Fibroblast of skin of left quadriceps (primary cell): ENCODE results near the gene TAS2R14.

Experiments
- DNase-seq, 2 experiments: peaks; one replicate each; pipeline ENCODE4 v3.0.0-alpha.2; 2013; ENCODE audit warnings: low read depth in 2 of 2

TAS2R14 gene

GRCh38 chr12:10904686-10905085 is 34.4 kb downstream of the TAS2R14 start:
- DNase-seq: no peak

- DNase-seq: no peak
These were observed 37.6 kb downstream of the TAS2R14 start for GRCh38 chr12:10901427-10901826.

GRCh38 chr12:10900972-10901371 is 38.1 kb downstream of the TAS2R14 start:
- no peak for DNase-seq

GRCh38 chr12:10900530-10900929 is 38.5 kb downstream of the TAS2R14 start:
- no peak for DNase-seq

- DNase-seq: no peak
These were observed 42.2 kb downstream of the TAS2R14 start for GRCh38 chr12:10896854-10897253.

GRCh38 chr12:10891937-10892336 is 47.1 kb downstream of the TAS2R14 start:
- no peak for DNase-seq

- no peak for DNase-seq
These were observed 49.8 kb downstream of the TAS2R14 start for GRCh38 chr12:10889226-10889625.
